Activated CD4-positive, alpha-beta T cell treated with anti-CD3 and anti-CD28 coated beads for 36 hours (primary cell): ENCODE measurements around the gene UBA52. TPM values are rescaled to one million over a fixed set of nuclear protein-coding genes. Genes with fewer than 3 reads are reported as not detected.
"Not testable (repeated sequence)": the region's sequence is repeated elsewhere in the genome, so short reads cannot be mapped to it uniquely, and the experiment has no call there.

Source experiments
- ATAC-seq: fragments of 200-7000 bp; cut with Tn5 transposase; one replicate; pipeline ENCODE4 v1.10.0; 2021; ENCODE audit warnings: mild to moderate bottlenecking, moderate library complexity
- CTCF ChIA-PET: fragments of 350-600 bp; sonication (Branson Sonifier 250); formaldehyde crosslinking; loops from one replicate; lab custom pipeline; 2021; ENCODE audit warnings: antibody characterized with exemption; lab: Charles Lee
- POLR2A ChIA-PET: fragments of 350-600 bp; sonication (Branson Sonifier 250); formaldehyde crosslinking; loops from one replicate; lab custom pipeline; 2021; ENCODE audit warnings: antibody characterized with exemption, inconsistent platforms; lab: Charles Lee
- DNase-seq: peaks from one replicate; pipeline ENCODE4 v3.0.0-alpha.2; 2020
- H3K27ac Mint-ChIP-seq: one replicate; pipeline ENCODE4 v1.8.0; 2021; ENCODE audit warnings: mixed read lengths
- H3K27me3 Mint-ChIP-seq: one replicate; pipeline ENCODE4 v1.8.0; 2021; ENCODE audit warnings: mixed read lengths
- H3K36me3 Mint-ChIP-seq: one replicate; pipeline ENCODE4 v1.8.0; 2021; ENCODE audit warnings: low read depth, mixed read lengths
- H3K4me1 Mint-ChIP-seq: one replicate; pipeline ENCODE4 v1.8.0; 2021; ENCODE audit warnings: mixed read lengths
- H3K4me3 Mint-ChIP-seq: one replicate; pipeline ENCODE4 v1.8.0; 2021; ENCODE audit warnings: mild to moderate bottlenecking, moderate library complexity, mixed read lengths
- H3K9me3 Mint-ChIP-seq: one replicate; pipeline ENCODE4 v1.8.0; 2021; ENCODE audit warnings: low read depth, mixed read lengths
- intact Hi-C, 2 experiments: fragments of 100-400 bp; cut with DNase I in 1 of 2; cut with micrococcal nuclease in 1 of 2; formaldehyde crosslinking; loops; one replicate each; pipeline versions ENCODE4 v1.14.2 to v1.15.1; 2022 to 2024; cut with DNase I, micrococcal nuclease
- total RNA-seq, 2 experiments: library from RNA; stranded (reverse); gene quantifications; one replicate each; pipeline ENCODE4 v1.2.3, GENCODE V29; 2021

The UBA52 gene
- total RNA-seq, 2 experiments from 2014 or later = 1,703 to 2,296 TPM

- H3K9me3 Mint-ChIP-seq, POLR2A ChIA-PET, DNase-seq, H3K36me3 Mint-ChIP-seq, ATAC-seq, H3K4me3 Mint-ChIP-seq, H3K4me1 Mint-ChIP-seq, intact Hi-C loops, CTCF ChIA-PET, H3K27ac Mint-ChIP-seq: not testable (repeated sequence)
- peaks cover 25% of the 10 kb centered on the region for H3K27me3 Mint-ChIP-seq
Measured at GRCh38 chr19:18600692-18601397, 29.2 kb downstream of the UBA52 start.

- Mint-ChIP-seq H3K27me3 (peaks cover 24% of the 10 kb centered on the region), H3K27ac (no peak overlapping the region), H3K9me3 (no peaks in the 10 kb centered on the region), H3K36me3 (no peaks in the 10 kb centered on the region), H3K4me3 (no peak overlapping the region), H3K4me1 (peaks cover 4% of the 10 kb centered on the region)
- POLR2A ChIA-PET = no interaction called here
- intact Hi-C loops = no loop called here
- no peak for ATAC-seq
- no peak for DNase-seq
- CTCF ChIA-PET = no interaction called here
Measured at GRCh38 chr19:18601875-18602274, 30.2 kb downstream of the UBA52 start.

- Mint-ChIP-seq H3K36me3 (no peaks in the 10 kb centered on the region), H3K27me3 (peaks cover 32% of the 10 kb centered on the region), H3K4me3 (no peak overlapping the region), H3K9me3 (no peaks in the 10 kb centered on the region), H3K4me1 (peaks cover 9% of the 10 kb centered on the region), H3K27ac (no peak overlapping the region)
- ATAC-seq = peak; percentile 62
- ChIA-PET CTCF (interaction anchor here (0.7 kb wide), 1 partner anchor 36 kb away, joined by 3 read pairs; no protein-coding TSS in a partner anchor), POLR2A (no interaction called here)
- peak; percentile 52 for DNase-seq
- intact Hi-C loops = no loop called here
Measured at GRCh38 chr19:18603255-18603957, 31.7 kb downstream of the UBA52 start.

GRCh38 chr19:18603958-18604819 is 32.5 kb downstream of the UBA52 start:
- Mint-ChIP-seq H3K4me1 (peaks cover 9% of the 10 kb centered on the region), H3K27me3 (peaks cover 40% of the 10 kb centered on the region), H3K9me3 (no peaks in the 10 kb centered on the region), H3K27ac (no peak overlapping the region), H3K36me3 (no peaks in the 10 kb centered on the region), H3K4me3 (no peak overlapping the region)
- no peak for DNase-seq
- CTCF ChIA-PET = interaction anchor here (1.0 kb wide), 1 partner anchor 33 kb away, joined by 4 read pairs; the partner anchor contains the start of gene UBA52
- no peak for ATAC-seq
- intact Hi-C loops = no loop called here
- POLR2A ChIA-PET = no interaction called here

GRCh38 chr19:18604820-18605159 is 33.1 kb downstream of the UBA52 start:
- CTCF ChIA-PET = interaction anchor here (1.0 kb wide), 1 partner anchor 33 kb away, joined by 4 read pairs; the partner anchor contains the start of gene UBA52
- Mint-ChIP-seq H3K36me3 (no peaks in the 10 kb centered on the region), H3K9me3 (no peaks in the 10 kb centered on the region), H3K27me3 (peaks cover 46% of the 10 kb centered on the region), H3K4me3 (no peak overlapping the region), H3K4me1 (peaks cover 9% of the 10 kb centered on the region), H3K27ac (no peak overlapping the region)
- no peak for DNase-seq
- ATAC-seq = no peak
- POLR2A ChIA-PET = no interaction called here
- intact Hi-C loops = no loop called here

- Mint-ChIP-seq H3K36me3 (no peaks in the 10 kb centered on the region), H3K4me3 (no peak overlapping the region), H3K27me3 (peaks cover 48% of the 10 kb centered on the region), H3K9me3 (no peaks in the 10 kb centered on the region), H3K4me1 (peaks cover 9% of the 10 kb centered on the region), H3K27ac (no peak overlapping the region)
- ATAC-seq = no peak
- ChIA-PET CTCF (interaction anchor here (1.0 kb wide), 1 partner anchor 34 kb away, joined by 4 read pairs; the partner anchor contains the start of gene UBA52), POLR2A (no interaction called here)
- intact Hi-C loops = no loop called here
- no peak for DNase-seq
Measured at GRCh38 chr19:18605196-18605545, 33.5 kb downstream of the UBA52 start.

GRCh38 chr19:18605546-18606280 is 34.1 kb downstream of the UBA52 start:
- Mint-ChIP-seq H3K27me3 (peaks cover 51% of the 10 kb centered on the region), H3K9me3 (no peaks in the 10 kb centered on the region), H3K4me3 (no peak overlapping the region), H3K4me1 (peaks cover 9% of the 10 kb centered on the region), H3K27ac (no peak overlapping the region), H3K36me3 (no peaks in the 10 kb centered on the region)
- intact Hi-C loops = no loop called here
- ATAC-seq (no peak), DNase-seq (no peak)
- ChIA-PET CTCF (interaction anchor here (1.0 kb wide), 1 partner anchor 34 kb away, joined by 4 read pairs; the partner anchor contains the start of gene UBA52), POLR2A (no interaction called here)

- CTCF ChIA-PET = no interaction called here
- H3K36me3 Mint-ChIP-seq = no peaks in the 10 kb centered on the region
- no peak within 1 kb of the TSS for H3K4me3 Mint-ChIP-seq
Measured at GRCh38 chr19:18606281-18607225, 34.9 kb downstream of the UBA52 start, which contains the start of gene CRLF1. Gene CRLF1 (minus strand): TSS chr19:18606799. CDS start chr19:18606656, 143 bp downstream.

GRCh38 chr19:18607226-18608101 is 35.8 kb downstream of the UBA52 start:
- no peak for ATAC-seq
- H3K4me3 Mint-ChIP-seq = no peak overlapping the region
- intact Hi-C loops = no loop called here

More at GRCh38 chr19:18606281-18607225, 34.9 kb downstream of the UBA52 start, which contains the start of gene CRLF1:
- H3K4me1 Mint-ChIP-seq = peaks cover 14% of the 10 kb centered on the region
- H3K27ac Mint-ChIP-seq = no peak within 1 kb of the TSS
- H3K9me3 Mint-ChIP-seq = no peaks in the 10 kb centered on the region
- ATAC-seq = no peak
- intact Hi-C loops = no loop called here
- POLR2A ChIA-PET = no interaction called here
- H3K27me3 Mint-ChIP-seq = peaks cover 55% of the 10 kb centered on the region
- DNase-seq = no peak

More at GRCh38 chr19:18607226-18608101, 35.8 kb downstream of the UBA52 start:
- H3K36me3 Mint-ChIP-seq = no peaks in the 10 kb centered on the region
- DNase-seq = no peak
- no peaks in the 10 kb centered on the region for H3K9me3 Mint-ChIP-seq
- no peak overlapping the region for H3K27ac Mint-ChIP-seq
- H3K4me1 Mint-ChIP-seq = peaks cover 20% of the 10 kb centered on the region
- CTCF ChIA-PET = no interaction called here
- peaks cover 59% of the 10 kb centered on the region for H3K27me3 Mint-ChIP-seq
- POLR2A ChIA-PET = no interaction called here
